ENCODE results near the gene ZNF724. TPM values are rescaled to one million over a fixed set of nuclear protein-coding genes. Genes with fewer than 3 reads are reported as not detected.

The ZNF724 gene
- total RNA-seq, 4 donors from 2014 or later, result 0.53 to 2.2 (median 1.4) TPM

- TF ChIP-seq CTCF (IDR thresholded peaks at IDR 0.05), result no peak
- no peak for TF ChIP-seq POLR2A (IDR thresholded peaks at IDR 0.05)
These were observed 59.9 kb downstream of the ZNF724 start for GRCh38 chr19:23190341-23190740.

GRCh38 chr19:23183251-23183650, 66.9 kb downstream of the ZNF724 start:
- H3K4me3 ChIP-seq (ENCODE audit: low read depth, poor library complexity, severe bottlenecking), result no peak overlapping the region
- intact Hi-C loops (cut with DNase I; ENCODE audit: low total_unique reads), result no loop called here
- TF ChIP-seq POLR2A (IDR thresholded peaks at IDR 0.05), result no peak
- no peak for TF ChIP-seq CTCF (IDR thresholded peaks at IDR 0.05)
- DNase-seq (ENCODE audit: low spot score in 2 of 2), result no peak
- 72 to 77% methylated on average over 11 of the region's 11 CpGs for WGBS, 2 donors

More at GRCh38 chr19:23190341-23190740, 59.9 kb downstream of the ZNF724 start:
- intact Hi-C loops (cut with DNase I; ENCODE audit: low total_unique reads), result no loop called here
- DNase-seq (ENCODE audit: low spot score in 2 of 2), result no peak
- H3K4me3 ChIP-seq (ENCODE audit: low read depth, poor library complexity, severe bottlenecking), result no peak overlapping the region
- WGBS, 2 donors, result 85 to 90% methylated on average over 9 of the region's 9 CpGs

Other genes with a start within 250 kb of the ZNF724 start
- gene ZNF728, start 247.2 kb downstream of the ZNF724 start, total RNA-seq, result under 1 TPM in 2 of 4 donors, not detected in 2; 0.42 to 0.59 TPM
- 1 to 10 TPM in 1 of 4 donors, not detected in 3; 1.1 TPM for gene ZNF730, start 133.4 kb downstream of the ZNF724 start, total RNA-seq
- 10 to 100 TPM; 36.7 to 82.9 (median 50.7) TPM for gene ZNF91, start 145.1 kb upstream of the ZNF724 start, total RNA-seq

Measured in lower leg skin (tissue), 4 donors.